ENCODE data around the gene PTPRC. TPM values are rescaled to one million over a fixed set of nuclear protein-coding genes. Genes with fewer than 3 reads are reported as not detected.

Gene PTPRC
- total RNA-seq, 1 experiment from 2014 or later: 2.8 TPM

Other genes with a start within 250 kb of the PTPRC start
- 4.7 and 12.7 TPM in 2 replicates for gene ATP6V1G3, start 98.4 kb upstream of the PTPRC start, total RNA-seq (2014; rRNA removed; shearing (Covaris generic))